Testis (tissue), 3 donors: Measurements from ENCODE around the gene TMEM52. TPM values are rescaled to one million over a fixed set of nuclear protein-coding genes. Genes with fewer than 3 reads are reported as not detected.
A peak's percentile ranks its signal among the peaks of the same experiment; 100 is the strongest.

Experiments
- DNase-seq: peaks from one replicate; pipeline ENCODE4 v3.0.0-alpha.2; 2019
- H3K27ac ChIP-seq, 2 donors: fragments of 200-600 bp; sonication (generic); one replicate each; pipeline ENCODE4 v1.5.1; 2019
- H3K27me3 ChIP-seq: fragments of 200-600 bp; sonication (generic); one replicate; pipeline ENCODE4 v1.5.1; 2019
- H3K36me3 ChIP-seq: fragments of 200-600 bp; sonication (generic); one replicate; pipeline ENCODE4 v1.5.1; 2017; ENCODE audit warnings: low read depth; ENCODE audit errors: missing control alignments
- H3K4me1 ChIP-seq: fragments of 200-600 bp; sonication (generic); one replicate; pipeline ENCODE4 v1.5.1; 2019
- H3K4me3 ChIP-seq, 2 donors: fragments of 200-600 bp; sonication (generic); one replicate each; pipeline ENCODE4 v1.5.1; 2017 to 2019
- H3K9me3 ChIP-seq: fragments of 200-600 bp; sonication (generic); one replicate; pipeline ENCODE4 v1.5.1; 2017
- POLR2A ChIP-seq: fragments of 450-650 bp; IDR thresholded peaks from one replicate; pipeline ENCODE4 v1.6.1; 2017; ENCODE audit warnings: antibody characterized with exemption, mild to moderate bottlenecking, moderate library complexity
- WGBS, 2 donors: methylation state at CpG; one replicate each; pipeline ENCODE4 v1.1.5; 2018; 5-methylcytosine and 5-hydroxymethylcytosine counted together
- intact Hi-C: fragments of 100-400 bp; cut with DNase I; formaldehyde crosslinking; loops from one replicate; pipeline ENCODE4 v1.15.1; 2023; ENCODE audit warnings: low total_unique reads
- polyA plus RNA-seq: library from polyadenylated mRNA; stranded (reverse); fragments of 350-450 nt; fragmentation: Illumina TruSeq; extraction: RNeasy Lipid Tissue Mini Kit (QIAGEN cat#74804); gene quantifications from one replicate; pipeline ENCODE4 v1.2.3, GENCODE V29; 2014; ENCODE audit warnings: low read depth, low replicate concordance; ENCODE audit not compliant: insufficient read depth
- total RNA-seq, 2 donors: library from RNA; depleted of rRNA; stranded (reverse); fragments of >200 nt; gene quantifications; one replicate each; pipeline ENCODE4 v1.2.3, GENCODE V29; 2016
- TF ChIP-seq, protein P1 (sequence below), 3 experiments: fragments of 450-650 bp in 2 of 3; fragments of 200-600 bp in 1 of 3; sonication (generic) in 1 of 3; IDR thresholded peaks; one replicate each; pipeline ENCODE4 v1.5.1; 2016 to 2019; ENCODE audit warnings: antibody characterized with exemption in 3 of 3, mild to moderate bottlenecking in 2 of 3, moderate library complexity in 1 of 3

TMEM52 gene
- total and polyA plus RNA-seq, 3 donors from 2014 or later = 40.8 to 143 (median 74.0) TPM

DNA sequence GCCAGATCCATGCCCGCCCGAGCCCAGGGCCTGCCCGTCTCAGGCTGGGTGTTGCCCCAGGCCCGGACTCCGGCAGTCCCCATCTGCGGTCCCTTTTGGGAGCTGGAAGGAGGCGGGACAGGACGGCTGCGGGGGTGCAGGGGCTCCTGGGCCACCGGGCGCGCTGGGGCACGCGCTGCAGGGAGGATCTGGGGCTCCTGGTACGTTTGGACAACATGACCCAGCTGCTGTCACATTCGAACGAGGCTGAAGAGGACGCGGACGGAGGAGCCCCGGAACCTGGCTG lies 10.6 kb downstream of the TMEM52 start:
- Histone ChIP-seq H3K9me3 (no peaks in the 10 kb centered on the region), H3K4me1 (peaks cover 11% of the 10 kb centered on the region), H3K4me3 (peak overlapping the region; percentile 75), H3K27ac (peak overlapping the region; percentile 63 to 88), H3K27me3 (no peaks in the 10 kb centered on the region), H3K36me3 (no peaks in the 10 kb centered on the region)
- WGBS, 2 donors = 5% methylated on average over 21 of the region's 21 CpGs; no CpG with 5 or more reads in 1 of the 2 donors
- DNase-seq = no peak
- no peak for TF ChIP-seq POLR2A
- TF ChIP-seq, protein P1, sequence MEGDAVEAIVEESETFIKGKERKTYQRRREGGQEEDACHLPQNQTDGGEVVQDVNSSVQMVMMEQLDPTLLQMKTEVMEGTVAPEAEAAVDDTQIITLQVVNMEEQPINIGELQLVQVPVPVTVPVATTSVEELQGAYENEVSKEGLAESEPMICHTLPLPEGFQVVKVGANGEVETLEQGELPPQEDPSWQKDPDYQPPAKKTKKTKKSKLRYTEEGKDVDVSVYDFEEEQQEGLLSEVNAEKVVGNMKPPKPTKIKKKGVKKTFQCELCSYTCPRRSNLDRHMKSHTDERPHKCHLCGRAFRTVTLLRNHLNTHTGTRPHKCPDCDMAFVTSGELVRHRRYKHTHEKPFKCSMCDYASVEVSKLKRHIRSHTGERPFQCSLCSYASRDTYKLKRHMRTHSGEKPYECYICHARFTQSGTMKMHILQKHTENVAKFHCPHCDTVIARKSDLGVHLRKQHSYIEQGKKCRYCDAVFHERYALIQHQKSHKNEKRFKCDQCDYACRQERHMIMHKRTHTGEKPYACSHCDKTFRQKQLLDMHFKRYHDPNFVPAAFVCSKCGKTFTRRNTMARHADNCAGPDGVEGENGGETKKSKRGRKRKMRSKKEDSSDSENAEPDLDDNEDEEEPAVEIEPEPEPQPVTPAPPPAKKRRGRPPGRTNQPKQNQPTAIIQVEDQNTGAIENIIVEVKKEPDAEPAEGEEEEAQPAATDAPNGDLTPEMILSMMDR (IDR thresholded peaks at IDR 0.05) = no peak
- intact Hi-C loops = loop anchor here (10.0 kb wide), 1 partner anchor 134 kb away; the partner anchor contains the start of gene NADK

DNA sequence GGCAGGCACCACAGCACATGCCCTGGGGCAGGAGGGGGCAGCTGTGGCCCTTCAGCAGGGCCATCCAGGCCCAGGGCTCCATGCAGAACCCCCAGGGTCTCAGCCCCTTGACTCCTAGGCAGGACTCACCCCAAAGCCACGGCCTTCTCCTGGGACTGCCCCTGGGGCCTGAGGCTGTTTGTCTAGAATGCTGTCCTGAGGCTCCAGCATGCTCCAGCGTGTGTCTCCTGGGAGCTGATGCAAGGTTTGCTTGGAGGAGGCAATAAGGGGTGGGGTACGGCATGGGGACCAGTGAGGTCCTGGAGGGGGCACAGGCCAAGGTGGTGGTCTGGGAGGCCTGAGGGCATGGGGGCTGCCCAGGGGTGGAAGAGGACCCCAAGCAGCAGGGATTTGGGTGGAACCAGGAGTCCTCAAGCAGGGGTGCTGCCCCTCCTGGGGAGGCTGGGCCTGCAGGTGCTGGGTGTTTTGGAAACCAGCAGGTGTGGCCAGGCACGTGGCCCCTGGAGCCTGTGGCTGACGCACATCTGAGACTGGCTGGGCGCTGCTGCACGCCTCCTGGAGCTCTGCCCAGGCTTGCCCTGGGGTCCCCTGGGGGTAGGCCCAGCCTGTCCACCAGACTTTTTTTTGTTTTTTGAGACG lies 11.9 kb downstream of the TMEM52 start:
- DNase-seq = no peak

DNA sequence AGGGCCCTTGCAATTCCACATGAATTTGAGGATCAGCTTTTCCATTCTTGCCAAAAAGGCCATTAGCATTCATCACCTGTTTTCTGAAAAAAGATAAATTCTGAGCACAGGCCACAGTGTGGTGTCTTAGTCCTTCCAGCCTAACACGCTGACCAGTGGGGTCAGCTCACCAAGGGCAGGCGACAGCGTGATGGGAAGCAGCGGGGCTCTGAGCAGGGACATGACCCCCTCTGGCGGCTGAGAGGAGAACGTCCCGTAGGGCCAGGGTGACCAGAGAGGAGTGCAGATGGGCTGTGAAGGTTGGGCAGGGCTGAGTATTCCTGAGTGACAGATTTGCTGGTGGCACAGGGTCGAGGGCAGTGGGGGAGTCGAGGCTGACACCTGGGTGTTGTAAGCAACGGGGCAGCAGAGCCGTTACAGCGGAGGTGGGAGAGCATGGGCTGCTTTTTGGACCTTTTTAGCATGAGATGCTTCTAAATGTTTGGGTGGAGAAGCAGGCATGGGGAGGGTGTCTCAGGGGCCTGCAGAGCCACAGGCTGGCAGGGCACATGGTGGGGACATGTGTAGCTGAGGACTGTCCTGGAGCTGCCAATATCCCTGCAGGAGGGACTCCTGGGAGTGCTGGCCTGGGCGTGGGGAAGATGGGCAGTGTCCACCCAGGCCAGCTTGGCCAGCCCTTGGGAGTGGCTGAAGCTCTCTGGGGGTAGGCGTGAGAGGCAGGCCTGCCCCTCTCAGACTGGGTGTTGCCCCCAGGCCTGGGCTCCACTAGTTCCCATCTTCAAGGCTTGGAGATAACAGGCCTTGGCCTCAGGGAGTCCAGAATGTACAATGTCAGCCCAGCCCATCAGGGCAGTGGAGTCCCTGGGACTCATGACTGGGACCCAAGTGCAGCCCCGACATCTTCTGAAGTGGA lies 12.6 kb downstream of the TMEM52 start:
- no peaks in the 10 kb centered on the region for H3K36me3 ChIP-seq
- intact Hi-C loops = loop anchor here (10.0 kb wide), 1 partner anchor 132 kb away; the partner anchor contains the start of gene NADK
- peak; percentile 90 for DNase-seq
- WGBS, 2 donors = 39 to 44% methylated on average over 13 to 15 of the region's 15 CpGs
- no peak for TF ChIP-seq POLR2A
- TF ChIP-seq, protein P1 (IDR thresholded peaks at IDR 0.05) = peak; percentile 74 to 91 (median 88)
- no peaks in the 10 kb centered on the region for H3K27me3 ChIP-seq
- no peak overlapping the region for H3K4me3 ChIP-seq
- H3K9me3 ChIP-seq = no peaks in the 10 kb centered on the region
- H3K27ac ChIP-seq = no peak overlapping the region
- H3K4me1 ChIP-seq = peaks cover 11% of the 10 kb centered on the region

More for the DNA sequence above, 11.9 kb downstream of the TMEM52 start:
- TF ChIP-seq, protein P1 (IDR thresholded peaks at IDR 0.05) = no peak
- TF ChIP-seq POLR2A = no peak
- intact Hi-C loops = loop anchor here (10.0 kb wide), 1 partner anchor 132 kb away; the partner anchor contains the start of gene NADK
- 81 to 82% methylated on average over 5 to 8 of the region's 8 CpGs for WGBS, 2 donors
- H3K27ac ChIP-seq = no peak overlapping the region
- H3K36me3 ChIP-seq = no peaks in the 10 kb centered on the region
- peaks cover 11% of the 10 kb centered on the region for H3K4me1 ChIP-seq
- H3K4me3 ChIP-seq = no peak overlapping the region
- no peaks in the 10 kb centered on the region for H3K27me3 ChIP-seq
- H3K9me3 ChIP-seq = no peaks in the 10 kb centered on the region

DNA sequence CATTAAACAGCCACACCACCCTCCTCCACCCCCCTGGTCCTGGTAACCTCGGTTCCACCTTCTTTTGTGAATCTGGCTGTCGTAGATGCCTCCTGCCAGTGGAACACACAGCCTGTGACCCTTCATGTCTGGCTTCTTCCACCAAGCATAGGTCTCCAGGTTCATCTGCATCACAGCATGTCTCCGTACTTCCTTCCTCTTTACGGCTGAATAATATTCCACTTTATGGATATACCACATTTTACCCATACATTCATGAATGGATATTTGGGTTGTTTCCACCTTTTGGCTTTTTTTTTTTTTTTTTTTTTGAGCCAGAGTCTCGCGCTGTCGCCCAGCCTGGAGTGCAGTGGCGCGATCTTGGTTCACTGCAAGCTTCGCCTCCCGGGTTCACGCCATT lies 15.9 kb downstream of the TMEM52 start:
- Histone ChIP-seq H3K27ac (no peak overlapping the region), H3K27me3 (no peaks in the 10 kb centered on the region), H3K4me1 (peaks cover 8% of the 10 kb centered on the region), H3K36me3 (no peaks in the 10 kb centered on the region), H3K4me3 (no peak overlapping the region), H3K9me3 (no peaks in the 10 kb centered on the region)
- 96 to 99% methylated on average over 12 of the region's 12 CpGs for WGBS, 2 donors
- intact Hi-C loops = loop anchor here (10.0 kb wide), 1 partner anchor 128 kb away; the partner anchor contains the start of gene NADK
- TF ChIP-seq POLR2A = no peak
- no peak for DNase-seq

DNA sequence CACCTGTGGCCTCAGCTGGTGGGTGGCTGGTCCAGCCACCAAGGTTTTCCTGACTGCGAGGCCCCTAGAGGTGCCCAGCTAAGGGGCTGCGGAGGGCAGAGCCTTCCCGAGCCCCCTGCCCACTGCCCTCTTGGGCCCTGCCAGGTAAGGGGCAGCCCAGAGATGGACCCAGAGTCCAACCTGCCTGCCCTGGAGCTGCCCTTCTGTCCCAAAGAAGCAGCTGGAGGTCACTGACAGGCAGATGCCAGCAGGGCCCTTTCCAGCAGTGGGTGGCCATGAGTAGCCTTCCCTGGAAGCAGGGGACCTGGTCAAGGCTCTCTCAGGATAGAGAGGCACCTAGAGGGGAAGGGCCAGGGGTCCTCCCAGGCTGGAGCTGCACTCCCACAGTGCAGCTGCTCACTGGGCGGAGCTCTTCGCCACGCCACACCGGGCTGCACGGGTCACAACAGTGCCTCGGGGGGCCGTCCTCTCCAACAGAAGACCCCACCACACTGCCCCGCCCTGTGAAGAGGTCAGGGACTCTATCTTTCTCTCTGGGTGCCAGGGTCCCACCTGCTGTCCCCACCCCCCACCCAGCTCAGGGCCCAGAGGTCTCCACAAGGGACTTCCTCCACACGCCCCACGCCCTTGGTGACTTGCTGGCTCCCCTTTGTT lies 17.3 kb downstream of the TMEM52 start:
- no peak for DNase-seq
- no peaks in the 10 kb centered on the region for H3K36me3 ChIP-seq
- H3K4me3 ChIP-seq = no peak overlapping the region
- no peak for TF ChIP-seq POLR2A
- TF ChIP-seq, protein P1 (IDR thresholded peaks at IDR 0.05) = no peak
- H3K27me3 ChIP-seq = no peaks in the 10 kb centered on the region
- peaks cover 5% of the 10 kb centered on the region for H3K4me1 ChIP-seq
- intact Hi-C loops = loop anchor here (10.0 kb wide), 1 partner anchor 127 kb away; the partner anchor contains the start of gene NADK
- WGBS, 2 donors = 75 to 85% methylated on average over 9 to 13 of the region's 13 CpGs
- no peaks in the 10 kb centered on the region for H3K9me3 ChIP-seq
- H3K27ac ChIP-seq = no peak overlapping the region
